Esophagus squamous epithelium (tissue), 4 donors: ENCODE results near the gene CCDC27.

Experiments
- CTCF ChIP-seq, 6 experiments: fragments of 450-650 bp in 4 of 6; fragments of 200-600 bp in 2 of 6; sonication (generic) in 2 of 6; IDR thresholded peaks; one replicate each; pipeline ENCODE4 v1.5.1; 2016 to 2019; ENCODE audit warnings: antibody characterized with exemption in 6 of 6, mild to moderate bottlenecking in 4 of 6, moderate library complexity in 4 of 6
- POLR2A ChIP-seq, 4 donors: fragments of 450-650 bp; IDR thresholded peaks; one replicate each; pipeline ENCODE4 v1.6.1; 2017; ENCODE audit warnings: antibody characterized with exemption in 4 of 4, mild to moderate bottlenecking in 4 of 4, moderate library complexity in 3 of 4

- TF ChIP-seq CTCF (IDR thresholded peaks at IDR 0.05) = no peak
- no peak for TF ChIP-seq POLR2A (IDR thresholded peaks at IDR 0.05)
Measured at GRCh38 chr1:3780901-3781300, 28.7 kb downstream of the CCDC27 start.
